ENCODE data around the gene ECE1.
A peak's percentile ranks its signal among the peaks of the same experiment; 100 is the strongest.

ECE1 gene

GRCh38 chr1:21289700-21290545 lies at the start of gene ECE1:
Gene ECE1 (minus strand): TSS chr1:21290463. CDS start chr1:21290414, 49 bp downstream.
- DNase-seq = peak; percentile 42

GRCh38 chr1:21339356-21340229 lies 49.3 kb upstream of the ECE1 start:
- DNase-seq = no peak

DNA sequence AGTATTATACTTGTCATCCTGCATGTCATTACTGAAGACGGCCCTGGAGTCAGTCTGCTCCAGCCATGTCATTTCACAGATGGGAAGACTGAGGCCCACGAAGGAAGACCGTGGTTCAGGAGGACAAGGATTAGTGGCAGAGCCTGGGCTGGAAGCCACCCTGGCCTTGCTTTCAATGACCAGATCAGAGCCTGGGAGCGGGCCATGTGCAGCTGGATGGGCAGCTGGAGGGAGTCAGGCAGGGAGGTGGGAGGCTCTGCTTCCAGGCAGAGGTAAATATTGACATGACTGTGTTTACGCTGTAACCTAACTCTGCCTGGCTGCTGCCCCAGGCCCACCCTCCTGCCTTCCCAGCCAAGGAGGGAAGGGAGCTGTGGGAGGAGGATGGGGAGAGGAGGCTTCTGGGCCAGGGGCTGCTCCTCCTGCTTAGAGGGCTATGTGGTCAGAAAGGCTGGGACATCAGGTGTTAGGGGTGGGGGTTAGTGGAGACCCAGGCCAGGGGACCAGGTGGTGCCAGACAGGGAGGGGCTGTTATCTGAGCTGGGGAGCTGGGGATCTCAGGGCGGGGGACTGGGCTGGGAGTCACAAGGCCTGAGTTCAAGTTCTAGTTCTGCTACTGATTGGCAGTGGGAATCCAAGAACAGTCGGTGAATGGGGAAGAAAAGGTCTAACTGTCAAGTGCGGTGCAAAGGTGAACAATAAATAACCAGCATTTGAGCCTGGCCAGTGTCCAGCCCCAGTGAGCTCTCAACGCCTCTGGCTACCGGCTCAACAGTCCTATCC lies 48.5 kb upstream of the ECE1 start:
- no peak for DNase-seq

DNA sequence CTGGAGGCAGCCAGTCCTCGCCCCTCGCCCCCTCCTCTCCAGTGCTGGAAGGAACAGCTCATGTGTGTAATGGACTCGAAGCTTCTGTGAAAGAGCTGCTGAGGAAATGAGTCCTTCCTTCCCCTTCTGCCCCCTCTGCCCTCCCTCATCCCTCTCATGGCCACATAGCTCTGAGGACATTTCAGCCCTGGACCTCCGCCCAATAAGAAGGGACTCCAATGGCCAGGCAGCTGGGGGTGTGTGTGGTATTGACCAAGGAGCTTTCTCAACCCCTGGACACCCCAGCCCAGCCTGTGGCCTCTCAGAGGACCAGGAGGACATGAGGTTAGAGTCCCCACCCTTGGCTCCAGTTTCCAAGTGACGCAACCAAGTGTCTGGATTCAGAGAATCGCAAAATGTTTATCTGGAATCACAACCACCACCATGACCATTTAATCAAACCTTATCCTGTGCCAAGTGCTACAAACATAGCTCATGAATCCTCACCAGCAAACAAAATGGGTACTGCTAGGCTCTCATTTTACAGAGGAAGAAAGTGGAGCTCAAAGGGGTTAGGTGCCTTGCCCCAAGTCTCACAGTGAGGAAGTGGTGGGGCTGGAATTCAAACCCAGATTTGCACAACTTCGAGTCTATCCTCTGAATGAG lies 47.8 kb upstream of the ECE1 start:
- DNase-seq = no peak

DNA sequence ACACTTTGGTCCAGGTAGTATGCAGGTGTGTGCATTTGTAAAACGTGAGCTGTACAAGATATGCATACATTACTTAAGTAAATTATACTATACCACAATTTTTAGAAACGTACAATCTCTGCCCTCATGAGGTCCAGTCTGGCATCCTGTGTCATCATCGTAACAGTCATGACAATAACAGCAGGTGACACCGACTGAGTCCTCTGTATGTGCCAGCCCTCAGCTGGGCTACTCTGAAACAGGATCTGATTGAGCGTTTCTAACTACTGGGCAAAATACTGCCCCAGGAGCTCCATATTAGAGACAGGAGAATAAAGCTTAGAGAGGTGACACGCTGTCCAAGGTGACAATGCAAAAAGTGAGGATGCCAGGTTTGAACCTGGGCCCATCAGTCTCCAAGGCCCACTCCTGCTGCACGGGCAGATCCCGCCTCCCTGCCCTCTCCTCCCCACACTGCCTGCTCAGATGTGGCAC lies 47.2 kb upstream of the ECE1 start:
- no peak for DNase-seq

GRCh38 chr1:21337010-21337437 lies 46.8 kb upstream of the ECE1 start:
- DNase-seq = no peak

- DNase-seq = no peak
These were observed 45.5 kb upstream of the ECE1 start for GRCh38 chr1:21335750-21336224.

- no peak for DNase-seq
These were observed 44.9 kb upstream of the ECE1 start for GRCh38 chr1:21335088-21335691.

DNA sequence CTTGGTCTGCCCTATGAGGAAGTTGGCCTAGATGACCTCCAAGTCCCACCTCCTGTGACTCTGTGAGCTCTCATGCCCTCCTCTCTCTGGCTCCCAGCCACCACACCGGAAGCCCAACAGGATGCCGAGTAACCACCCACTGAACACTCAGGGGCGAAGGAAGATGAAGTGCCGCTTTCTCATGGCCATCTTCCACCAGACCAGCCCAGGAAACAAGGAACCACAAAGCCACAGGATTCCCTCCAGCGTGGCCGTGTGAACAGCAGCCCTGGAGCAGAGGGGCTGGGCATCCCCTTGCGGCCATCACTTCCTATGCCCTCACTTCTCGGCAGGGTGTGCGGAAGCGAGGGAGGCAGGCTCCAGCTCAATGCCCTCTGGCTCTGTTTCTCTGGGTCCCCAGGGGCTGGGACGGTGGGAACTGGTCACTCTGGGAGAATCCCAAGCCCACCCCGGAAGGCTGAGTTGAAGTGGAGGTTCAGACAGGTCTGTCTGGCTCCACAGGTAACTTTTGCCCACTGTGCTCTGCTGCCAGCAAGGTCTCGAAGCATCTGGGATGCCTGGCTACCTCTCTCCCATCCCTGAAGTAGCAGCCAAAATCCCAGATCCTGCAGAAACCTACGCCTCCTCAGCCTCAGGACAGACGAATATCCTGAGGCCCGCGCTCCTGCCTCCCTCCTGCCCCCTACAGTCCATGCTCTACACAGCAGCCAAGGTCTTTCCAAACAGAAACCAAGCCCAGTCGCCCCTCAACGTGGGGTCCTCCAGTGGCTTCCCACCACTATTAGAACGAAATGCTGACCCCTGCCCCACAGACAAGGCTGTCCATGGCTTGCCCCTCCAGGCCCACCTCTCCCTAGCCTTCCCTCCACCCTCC lies 44.2 kb upstream of the ECE1 start:
- DNase-seq = peak; percentile 90

GRCh38 chr1:21333824-21334213 lies 43.6 kb upstream of the ECE1 start:
- DNase-seq = no peak

- DNase-seq = no peak
These were observed 42.5 kb upstream of the ECE1 start for GRCh38 chr1:21332554-21333311.

- no peak for DNase-seq
These were observed 41.7 kb upstream of the ECE1 start for GRCh38 chr1:21331752-21332478.

DNA sequence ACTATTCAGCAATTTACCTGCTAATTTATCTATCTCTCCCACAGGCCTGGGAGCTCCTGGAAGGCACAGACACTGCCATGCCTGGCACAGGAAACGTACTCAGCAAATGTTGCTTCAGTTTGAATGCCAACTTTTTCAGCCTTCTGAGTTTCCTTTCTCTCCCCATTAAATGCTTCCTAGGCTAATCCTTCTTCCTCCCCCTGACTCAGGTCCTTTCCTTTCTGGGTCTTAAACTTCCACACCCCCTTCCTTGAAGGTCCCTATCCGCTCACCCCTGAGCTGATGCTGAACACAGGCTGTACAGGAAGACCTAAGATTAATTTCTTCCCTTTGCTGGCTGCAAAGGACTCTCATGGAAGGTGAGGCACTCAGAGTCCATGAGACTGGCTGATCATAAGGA lies 40.3 kb upstream of the ECE1 start:
- DNase-seq = no peak

DNA sequence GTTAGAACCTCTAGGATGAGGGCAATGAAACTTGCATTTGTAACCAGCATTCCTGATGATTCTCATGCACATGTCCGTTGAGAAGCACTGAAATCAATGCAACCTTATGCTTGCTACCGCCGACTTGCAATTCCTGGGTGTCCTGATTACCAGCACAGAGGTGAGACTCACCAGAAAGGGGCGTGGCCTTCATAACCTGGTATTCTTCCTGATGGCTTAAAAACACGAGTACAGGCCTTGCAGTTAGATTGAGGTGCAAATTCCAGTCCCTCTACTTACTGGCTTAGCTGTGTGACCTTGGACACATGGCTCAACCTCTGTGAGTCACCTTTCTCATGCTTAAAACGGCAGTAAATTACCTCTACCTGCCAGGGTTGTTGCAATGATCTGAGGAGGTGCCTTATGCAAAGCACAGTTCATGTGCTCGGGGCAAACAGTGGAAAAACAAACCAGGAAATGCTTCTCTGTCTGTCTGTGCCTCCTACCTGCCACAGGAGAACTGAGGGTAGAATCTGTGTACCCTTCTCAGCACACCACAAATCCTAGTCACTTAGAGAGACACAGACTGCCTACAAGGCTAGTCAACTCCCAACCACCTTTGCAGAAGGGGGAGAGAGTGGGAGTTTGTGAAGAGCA lies 39.1 kb upstream of the ECE1 start:
- DNase-seq = no peak

DNA sequence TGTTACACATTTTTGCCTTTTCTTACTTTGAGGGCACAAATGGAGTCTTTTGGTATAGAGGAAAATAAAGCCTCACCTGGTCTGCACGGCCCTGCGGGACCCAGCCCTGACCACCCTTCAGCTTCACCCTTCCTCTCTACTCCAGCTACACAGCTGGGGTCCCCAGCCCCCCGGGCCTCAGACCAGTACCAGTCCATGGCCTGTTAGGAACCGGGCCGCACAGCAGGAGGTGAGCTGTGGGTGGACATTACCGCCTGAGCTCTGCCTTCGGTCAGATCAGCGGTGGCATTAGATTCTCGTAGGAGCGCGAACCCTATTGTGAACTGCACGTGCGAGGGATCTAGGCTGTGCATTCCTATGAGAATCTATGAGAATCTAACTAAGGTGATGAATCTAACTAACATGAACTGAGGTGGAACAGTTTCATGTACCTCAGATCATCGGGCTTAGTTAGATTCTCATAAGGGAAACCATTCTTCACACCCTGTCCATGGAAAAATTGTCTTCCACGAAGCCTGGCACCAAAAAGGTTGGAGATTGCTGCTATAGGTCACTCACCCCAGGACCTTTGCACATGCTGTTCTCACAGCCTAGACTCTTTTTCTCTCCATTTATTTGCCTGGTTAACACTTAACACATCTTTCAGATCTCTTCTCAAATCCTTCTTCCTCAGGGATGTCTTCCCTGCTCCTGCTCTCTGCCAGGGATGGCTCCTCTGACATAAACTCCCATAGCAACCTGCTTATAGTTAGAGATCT lies 37.5 kb upstream of the ECE1 start:
- no peak for DNase-seq

GRCh38 chr1:21326861-21327344 lies 36.6 kb upstream of the ECE1 start:
- no peak for DNase-seq

- no peak for DNase-seq
These were observed 35.6 kb upstream of the ECE1 start for GRCh38 chr1:21325731-21326387.

Measured in activated CD4-positive, alpha-beta T cell treated with anti-CD3 and anti-CD28 coated beads, Interleukin-2, amount 50 U/mL, for 16 hours (primary cell).